K562 (cell line): Measurements from ENCODE around the gene CD22. TPM values are rescaled to one million over a fixed set of nuclear protein-coding genes. Genes with fewer than 3 reads are reported as not detected.
A peak's percentile ranks its signal among the peaks of the same experiment; 100 is the strongest.

Experiments used
- ARID1B ChIP-seq: fragments of 450-650 bp; IDR thresholded peaks from 2 replicates; pipeline ENCODE4 v1.6.1; 2016; ENCODE audit warnings: antibody characterized with exemption, mild to moderate bottlenecking, inconsistent platforms
- EGR1 ChIP-seq: fragments of 450-650 bp; conservative IDR thresholded peaks from 2 replicates; pipeline ENCODE4 v1.6.1; 2017; ENCODE audit warnings: mild to moderate bottlenecking
- ESRRA ChIP-seq: fragments of 450-650 bp; IDR thresholded peaks from 2 replicates; pipeline ENCODE4 v1.6.1; 2014; ENCODE audit warnings: low read depth, mild to moderate bottlenecking, moderate library complexity, borderline replicate concordance
- HDAC1 ChIP-seq, 2 experiments: fragments of 450-650 bp; IDR thresholded peaks; 2 replicates each; pipeline ENCODE4 v1.6.1; 2016 to 2017; ENCODE audit warnings: inconsistent platforms in 1 of 2, mild to moderate bottlenecking in 1 of 2, moderate library complexity in 1 of 2
- HDAC2 ChIP-seq: fragments of 450-650 bp; IDR thresholded peaks from 2 replicates; pipeline ENCODE4 v1.6.1; 2016; ENCODE audit warnings: mild to moderate bottlenecking
- MGA ChIP-seq: fragments of 450-650 bp; IDR thresholded peaks from 2 replicates; pipeline ENCODE4 v1.6.1; 2016; ENCODE audit warnings: mild to moderate bottlenecking, moderate library complexity
- MTA3 ChIP-seq: fragments of 450-650 bp; formaldehyde crosslinking; IDR thresholded peaks from 2 replicates; pipeline ENCODE4 v1.6.1; 2017; ENCODE audit warnings: mild to moderate bottlenecking, borderline replicate concordance
- NCOA6 ChIP-seq: fragments of 450-650 bp; IDR thresholded peaks from 2 replicates; pipeline ENCODE4 v1.6.1; 2017; ENCODE audit warnings: mild to moderate bottlenecking
- PHF20 ChIP-seq: fragments of 450-650 bp; IDR thresholded peaks from 2 replicates; pipeline ENCODE4 v1.6.1; 2018; ENCODE audit not compliant: partially characterized antibody
- SAFB2 ChIP-seq: fragments of 200-400 bp; formaldehyde crosslinking; IDR thresholded peaks from 2 replicates; pipeline ENCODE4 v1.6.1; 2018; ENCODE audit warnings: borderline replicate concordance, low read length, low read depth, moderate library complexity; ENCODE audit not compliant: severe bottlenecking
- TCF3 ChIP-seq: sonication (generic); formaldehyde crosslinking; IDR thresholded peaks from 2 replicates; pipeline ENCODE4 v1.4.0; 2020; ENCODE audit warnings: mild to moderate bottlenecking, missing genetic modification reagents
- TSC22D4 ChIP-seq: fragments of 450-650 bp; IDR thresholded peaks from 2 replicates; pipeline ENCODE4 v1.6.1; 2016; ENCODE audit warnings: missing genetic modification characterization, missing biosample characterization, control low read depth
- ZMIZ1 ChIP-seq, 2 experiments: fragments of 150-350 bp in 1 of 2; IDR thresholded peaks; 2 replicates each; pipeline ENCODE4 v1.6.1; 2012 to 2016; ENCODE audit warnings: low read depth in 2 of 2, low read length in 2 of 2, mild to moderate bottlenecking in 1 of 2, moderate library complexity in 1 of 2
- polyA plus RNA-seq, 8 experiments: library from polyadenylated mRNA; depleted of rRNA in 4 of 8; stranded (reverse) in 5 of 8; unstranded in 3 of 8; fragments of >200 nt; fragmentation: Nextera tagmentation in 2 of 8; fragmentation: Illumina TruSeq in 1 of 8; extraction: Ambion mirVana in 2 of 8; extraction: Trizol in 1 of 8; gene quantifications; 2 replicates each; pipeline versions ENCODE4 v1.2.1 to v1.2.3, GENCODE V29; 2011 to 2014; ENCODE audit warnings: inconsistent platforms in 1 of 8, missing spikeins in 1 of 8
- total RNA-seq, 7 experiments: library from RNA; depleted of rRNA in 6 of 7; stranded (reverse); fragments of >200 nt in 6 of 7; fragmentation: Illumina TruSeq in 2 of 7; extraction: Trizol in 2 of 7; gene quantifications; 2 replicates each; pipeline versions ENCODE4 v1.2.1 to v1.2.3, GENCODE V29; 2011 to 2021; ENCODE audit warnings: low replicate concordance in 1 of 7

Gene CD22
- total and polyA plus RNA-seq, 9 of the 15 experiments (the other 6 are each of a cell fraction or from before 2014, with no cell fraction given) = 0.29 to 5.0 (median 3.5) TPM

DNA sequence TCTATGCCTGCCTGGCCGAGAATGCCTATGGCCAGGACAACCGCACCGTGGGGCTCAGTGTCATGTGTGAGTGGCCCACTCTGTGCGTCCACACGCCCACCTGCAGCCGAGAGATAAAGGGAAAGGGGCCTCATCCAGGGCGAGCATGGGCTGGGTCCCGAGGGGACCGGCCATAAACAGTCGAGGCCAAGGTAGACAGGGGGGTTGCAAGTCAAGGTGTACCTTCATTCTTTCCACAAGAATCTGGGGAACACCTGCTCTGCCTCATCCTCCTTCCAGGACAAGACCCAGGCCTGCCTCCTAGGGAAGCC is 28.7 kb upstream of the CD22 start (continued):
- no peak for TF ChIP-seq ESRRA
- peak; percentile 65 for TF ChIP-seq ARID1B
- TF ChIP-seq EGR1 = peak; percentile 56
- TF ChIP-seq MGA = peak; percentile 46
- peak; percentile 58 for TF ChIP-seq TCF3 (CRISPR knock-in tag)
- TF ChIP-seq SAFB2 = no peak
- 0 out of 2 replicates have a peak, but pooled peaks have one; percentile 30 for TF ChIP-seq HDAC2
- TF ChIP-seq MTA3 = 0 out of 2 replicates have a peak, but pooled peaks have one; percentile 6
- no peak for TF ChIP-seq TSC22D4 (tag)
- TF ChIP-seq HDAC1 (IDR thresholded peaks at IDR 0.05) = 0 out of 4 replicates have a peak, but pooled peaks of 1 of the 2 experiments have one; percentile 34
- no peak for TF ChIP-seq ZMIZ1 (IDR thresholded peaks at IDR 0.05; ENCODE audit: low read depth in 2 of 2, low read length in 2 of 2)
- no peak for TF ChIP-seq NCOA6
- no peak for TF ChIP-seq PHF20
